ENCODE results near the gene RBCK1. TPM values are rescaled to one million over a fixed set of nuclear protein-coding genes. Genes with fewer than 3 reads are reported as not detected.

The RBCK1 gene
- total and polyA plus RNA-seq, 10 of the 15 experiments (the other 5 are each of a cell fraction or from before 2014, with no cell fraction given), result 14.1 to 99.7 (median 76.0) TPM

DNA sequence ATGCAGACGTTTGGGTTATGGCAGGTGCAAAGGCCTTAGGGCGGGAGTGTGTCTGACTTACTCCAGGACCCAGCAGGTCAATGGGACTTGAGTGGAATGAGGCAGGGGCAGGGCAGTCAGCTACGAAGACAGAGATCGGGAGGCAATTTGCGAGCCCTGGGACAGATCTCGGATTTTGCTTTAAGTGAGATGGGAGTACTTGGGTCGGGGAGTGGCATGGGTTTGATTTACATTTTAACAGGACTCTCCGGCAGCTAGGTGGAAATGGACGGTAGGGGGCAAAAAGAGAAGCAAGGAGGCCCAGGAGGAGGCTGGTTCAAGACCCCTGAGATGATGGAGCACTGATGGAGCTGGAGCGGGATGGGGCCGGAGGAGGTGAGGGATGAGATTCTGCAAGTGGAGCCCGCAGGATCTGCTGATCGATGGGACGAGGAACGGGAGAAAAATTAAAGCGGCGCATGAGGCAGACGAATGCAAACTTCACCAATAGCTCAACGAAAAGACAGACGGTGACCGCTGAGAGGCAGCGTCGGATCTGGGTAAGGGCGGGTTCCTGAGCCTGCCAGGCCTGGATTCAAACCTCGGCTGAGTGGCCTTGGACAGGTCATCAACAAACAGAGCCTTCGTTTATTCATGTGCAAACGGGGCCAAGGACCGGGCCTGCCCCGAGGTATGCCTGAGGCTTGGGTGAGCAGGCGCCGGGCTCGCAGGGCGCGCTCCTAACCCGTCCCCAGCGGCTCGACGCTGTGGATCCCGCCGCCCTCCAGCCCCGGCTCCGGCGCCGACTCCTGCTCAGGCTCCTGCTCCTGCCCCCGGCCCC is 756 bp upstream of the RBCK1 start (continued):
- TF ChIP-seq, protein P1, sequence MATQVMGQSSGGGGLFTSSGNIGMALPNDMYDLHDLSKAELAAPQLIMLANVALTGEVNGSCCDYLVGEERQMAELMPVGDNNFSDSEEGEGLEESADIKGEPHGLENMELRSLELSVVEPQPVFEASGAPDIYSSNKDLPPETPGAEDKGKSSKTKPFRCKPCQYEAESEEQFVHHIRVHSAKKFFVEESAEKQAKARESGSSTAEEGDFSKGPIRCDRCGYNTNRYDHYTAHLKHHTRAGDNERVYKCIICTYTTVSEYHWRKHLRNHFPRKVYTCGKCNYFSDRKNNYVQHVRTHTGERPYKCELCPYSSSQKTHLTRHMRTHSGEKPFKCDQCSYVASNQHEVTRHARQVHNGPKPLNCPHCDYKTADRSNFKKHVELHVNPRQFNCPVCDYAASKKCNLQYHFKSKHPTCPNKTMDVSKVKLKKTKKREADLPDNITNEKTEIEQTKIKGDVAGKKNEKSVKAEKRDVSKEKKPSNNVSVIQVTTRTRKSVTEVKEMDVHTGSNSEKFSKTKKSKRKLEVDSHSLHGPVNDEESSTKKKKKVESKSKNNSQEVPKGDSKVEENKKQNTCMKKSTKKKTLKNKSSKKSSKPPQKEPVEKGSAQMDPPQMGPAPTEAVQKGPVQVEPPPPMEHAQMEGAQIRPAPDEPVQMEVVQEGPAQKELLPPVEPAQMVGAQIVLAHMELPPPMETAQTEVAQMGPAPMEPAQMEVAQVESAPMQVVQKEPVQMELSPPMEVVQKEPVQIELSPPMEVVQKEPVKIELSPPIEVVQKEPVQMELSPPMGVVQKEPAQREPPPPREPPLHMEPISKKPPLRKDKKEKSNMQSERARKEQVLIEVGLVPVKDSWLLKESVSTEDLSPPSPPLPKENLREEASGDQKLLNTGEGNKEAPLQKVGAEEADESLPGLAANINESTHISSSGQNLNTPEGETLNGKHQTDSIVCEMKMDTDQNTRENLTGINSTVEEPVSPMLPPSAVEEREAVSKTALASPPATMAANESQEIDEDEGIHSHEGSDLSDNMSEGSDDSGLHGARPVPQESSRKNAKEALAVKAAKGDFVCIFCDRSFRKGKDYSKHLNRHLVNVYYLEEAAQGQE (IDR thresholded peaks at IDR 0.05; ENCODE audit: low read depth, low read length), result no peak
- TF ChIP-seq RBBP5 (conservative IDR thresholded peaks at IDR 0.05), result no peak
- TF ChIP-seq, protein P2, sequence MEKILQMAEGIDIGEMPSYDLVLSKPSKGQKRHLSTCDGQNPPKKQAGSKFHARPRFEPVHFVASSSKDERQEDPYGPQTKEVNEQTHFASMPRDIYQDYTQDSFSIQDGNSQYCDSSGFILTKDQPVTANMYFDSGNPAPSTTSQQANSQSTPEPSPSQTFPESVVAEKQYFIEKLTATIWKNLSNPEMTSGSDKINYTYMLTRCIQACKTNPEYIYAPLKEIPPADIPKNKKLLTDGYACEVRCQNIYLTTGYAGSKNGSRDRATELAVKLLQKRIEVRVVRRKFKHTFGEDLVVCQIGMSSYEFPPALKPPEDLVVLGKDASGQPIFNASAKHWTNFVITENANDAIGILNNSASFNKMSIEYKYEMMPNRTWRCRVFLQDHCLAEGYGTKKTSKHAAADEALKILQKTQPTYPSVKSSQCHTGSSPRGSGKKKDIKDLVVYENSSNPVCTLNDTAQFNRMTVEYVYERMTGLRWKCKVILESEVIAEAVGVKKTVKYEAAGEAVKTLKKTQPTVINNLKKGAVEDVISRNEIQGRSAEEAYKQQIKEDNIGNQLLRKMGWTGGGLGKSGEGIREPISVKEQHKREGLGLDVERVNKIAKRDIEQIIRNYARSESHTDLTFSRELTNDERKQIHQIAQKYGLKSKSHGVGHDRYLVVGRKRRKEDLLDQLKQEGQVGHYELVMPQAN (conservative IDR thresholded peaks at IDR 0.05), result no peak; the same call in 1 of the 2 replicates
- TF ChIP-seq TAF1 (IDR thresholded peaks at IDR 0.05; ENCODE audit: borderline replicate concordance, low read depth, low read length), result peak; percentile 24; the same call in 1 of the 2 replicates
- no peak for TF ChIP-seq NR2C1 (IDR thresholded peaks at IDR 0.05)
- no peak for TF ChIP-seq PAX5 (IDR thresholded peaks at IDR 0.05; ENCODE audit: borderline replicate concordance, low read depth, low read length)
- no peak for TF ChIP-seq ZSCAN29 (IDR thresholded peaks at IDR 0.05)
- TF ChIP-seq KLF5 (IDR thresholded peaks at IDR 0.05; ENCODE audit: partially characterized antibody), result no peak
- TF ChIP-seq GABPA (IDR thresholded peaks at IDR 0.05; ENCODE audit: low read depth), result no peak
- TF ChIP-seq, protein P3, sequence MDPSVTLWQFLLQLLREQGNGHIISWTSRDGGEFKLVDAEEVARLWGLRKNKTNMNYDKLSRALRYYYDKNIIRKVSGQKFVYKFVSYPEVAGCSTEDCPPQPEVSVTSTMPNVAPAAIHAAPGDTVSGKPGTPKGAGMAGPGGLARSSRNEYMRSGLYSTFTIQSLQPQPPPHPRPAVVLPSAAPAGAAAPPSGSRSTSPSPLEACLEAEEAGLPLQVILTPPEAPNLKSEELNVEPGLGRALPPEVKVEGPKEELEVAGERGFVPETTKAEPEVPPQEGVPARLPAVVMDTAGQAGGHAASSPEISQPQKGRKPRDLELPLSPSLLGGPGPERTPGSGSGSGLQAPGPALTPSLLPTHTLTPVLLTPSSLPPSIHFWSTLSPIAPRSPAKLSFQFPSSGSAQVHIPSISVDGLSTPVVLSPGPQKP (IDR thresholded peaks at IDR 0.05; ENCODE audit: low read depth, low read length), result no peak
- TF ChIP-seq SRF (IDR thresholded peaks at IDR 0.05; ENCODE audit: low read depth in 2 of 2, low read length in 2 of 2), result 0 out of 4 replicates have a peak, but pooled peaks of 1 of the 2 experiments have one; percentile 29
- TF ChIP-seq, protein P4, sequence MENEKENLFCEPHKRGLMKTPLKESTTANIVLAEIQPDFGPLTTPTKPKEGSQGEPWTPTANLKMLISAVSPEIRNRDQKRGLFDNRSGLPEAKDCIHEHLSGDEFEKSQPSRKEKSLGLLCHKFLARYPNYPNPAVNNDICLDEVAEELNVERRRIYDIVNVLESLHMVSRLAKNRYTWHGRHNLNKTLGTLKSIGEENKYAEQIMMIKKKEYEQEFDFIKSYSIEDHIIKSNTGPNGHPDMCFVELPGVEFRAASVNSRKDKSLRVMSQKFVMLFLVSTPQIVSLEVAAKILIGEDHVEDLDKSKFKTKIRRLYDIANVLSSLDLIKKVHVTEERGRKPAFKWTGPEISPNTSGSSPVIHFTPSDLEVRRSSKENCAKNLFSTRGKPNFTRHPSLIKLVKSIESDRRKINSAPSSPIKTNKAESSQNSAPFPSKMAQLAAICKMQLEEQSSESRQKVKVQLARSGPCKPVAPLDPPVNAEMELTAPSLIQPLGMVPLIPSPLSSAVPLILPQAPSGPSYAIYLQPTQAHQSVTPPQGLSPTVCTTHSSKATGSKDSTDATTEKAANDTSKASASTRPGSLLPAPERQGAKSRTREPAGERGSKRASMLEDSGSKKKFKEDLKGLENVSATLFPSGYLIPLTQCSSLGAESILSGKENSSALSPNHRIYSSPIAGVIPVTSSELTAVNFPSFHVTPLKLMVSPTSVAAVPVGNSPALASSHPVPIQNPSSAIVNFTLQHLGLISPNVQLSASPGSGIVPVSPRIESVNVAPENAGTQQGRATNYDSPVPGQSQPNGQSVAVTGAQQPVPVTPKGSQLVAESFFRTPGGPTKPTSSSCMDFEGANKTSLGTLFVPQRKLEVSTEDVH (IDR thresholded peaks at IDR 0.05; ENCODE audit: low read depth, partially characterized antibody), result no peak
- no peak for TF ChIP-seq NRF1 (conservative IDR thresholded peaks at IDR 0.05; ENCODE audit: low read depth, low read length)
- 0 out of 2 replicates have a peak, but pooled peaks have one; percentile 33 for TF ChIP-seq FOXK2 (IDR thresholded peaks at IDR 0.05)
- 0 out of 4 replicates have a peak, but pooled peaks of 1 of the 2 experiments have one; percentile 15 for TF ChIP-seq ETV6 (conservative IDR thresholded peaks at IDR 0.05 in 1 of 2, IDR thresholded peaks at IDR 0.05 in 1 of 2; ENCODE audit: borderline replicate concordance in 1 of 2, low read depth in 1 of 2)
- no peak for TF ChIP-seq JUNB (IDR thresholded peaks at IDR 0.05)
- TF ChIP-seq BCL11A (IDR thresholded peaks at IDR 0.05; ENCODE audit: low read depth, low read length), result no peak

Data from GM12878 (cell line).